ENCODE results near the gene CCDC102B. TPM values are rescaled to one million over a fixed set of nuclear protein-coding genes. Genes with fewer than 3 reads are reported as not detected.

Gene CCDC102B
- total RNA-seq, 2 donors from 2014 or later, result 4.9 to 5.0 TPM

GRCh38 chr18:69008538-69008937 is 210.7 kb downstream of the CCDC102B start:
- Histone ChIP-seq H3K36me3 (ENCODE audit: control insufficient read depth, insufficient read depth, low read length) (no peaks in the 10 kb centered on the region), H3K4me3 (ENCODE audit: low read length) (no peak overlapping the region), H3K4me1 (ENCODE audit: control insufficient read depth, insufficient read depth, low read length) (no peaks in the 10 kb centered on the region), H3K9ac (ENCODE audit: extremely low read depth, low read length, poor library complexity, severe bottlenecking) (no peak overlapping the region), H3K27ac (ENCODE audit: low read depth, low read length) (no peak overlapping the region), H3K9me3 (ENCODE audit: control insufficient read depth, low read length) (no peaks in the 10 kb centered on the region), H3K27me3 (ENCODE audit: control insufficient read depth, insufficient read depth, low read length, poor library complexity, severe bottlenecking) (no peaks in the 10 kb centered on the region)
- Mint-ChIP-seq H3K27me3 (ENCODE audit: insufficient read depth) (no peaks in the 10 kb centered on the region), H3K4me1 (peaks cover 2% of the 10 kb centered on the region), H3K4me3 (no peak overlapping the region), H3K36me3 (ENCODE audit: low read depth) (no peaks in the 10 kb centered on the region), H3K9me3 (no peaks in the 10 kb centered on the region), H3K27ac (no peak overlapping the region)
- no peak for TF ChIP-seq CTCF (conservative IDR thresholded peaks at IDR 0.05)
- DNase-seq, result no peak
- 96 to 100% methylated on average over 1 to 5 of the region's 5 CpGs for WGBS, 2 experiments (ENCODE audit: insufficient coverage in 1 of 2, insufficient read length in 1 of 2)

DNA sequence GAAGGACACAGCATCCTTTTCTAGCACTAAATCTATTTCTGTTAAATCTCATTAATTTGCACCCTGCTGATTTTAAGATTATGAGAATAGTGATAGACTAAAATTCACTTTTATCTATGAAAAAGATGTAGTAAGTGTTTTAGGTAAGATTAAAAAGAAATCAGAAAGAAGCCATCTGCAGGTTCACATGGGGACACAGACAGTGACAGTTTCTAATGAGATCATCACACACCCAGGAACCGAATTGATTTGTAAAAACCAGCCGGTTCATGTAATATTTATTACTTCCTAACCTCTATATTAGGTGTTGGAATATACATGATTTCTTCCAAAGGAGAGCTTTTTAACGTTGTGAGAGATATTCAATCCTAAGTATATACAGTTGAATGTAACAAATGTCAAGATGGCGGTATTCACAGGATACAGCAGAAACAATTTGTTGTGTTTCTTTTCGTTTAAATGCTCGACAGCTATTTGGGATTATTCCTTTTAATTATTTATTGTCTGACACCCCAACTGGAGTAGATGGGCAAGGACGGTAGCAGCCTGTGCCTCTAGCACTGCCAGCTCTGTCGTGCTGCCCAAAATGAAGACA is 223.4 kb downstream of the CCDC102B start:
- H3K27ac ChIP-seq (ENCODE audit: low read depth, low read length), result no peak overlapping the region
- H3K4me1 Mint-ChIP-seq, result peaks cover 14% of the 10 kb centered on the region
- no peak for DNase-seq
- H3K36me3 Mint-ChIP-seq (ENCODE audit: low read depth), result no peaks in the 10 kb centered on the region
- 85 to 95% methylated on average over 4 to 7 of the region's 8 CpGs for WGBS, 2 experiments (ENCODE audit: insufficient coverage in 1 of 2, insufficient read length in 1 of 2)
- no peak overlapping the region for H3K4me3 ChIP-seq (ENCODE audit: low read length)
- no peaks in the 10 kb centered on the region for H3K27me3 Mint-ChIP-seq (ENCODE audit: insufficient read depth)
- H3K9ac ChIP-seq (ENCODE audit: extremely low read depth, low read length, poor library complexity, severe bottlenecking), result no peak overlapping the region
- no peaks in the 10 kb centered on the region for H3K27me3 ChIP-seq (ENCODE audit: control insufficient read depth, insufficient read depth, low read length, poor library complexity, severe bottlenecking)
- peak overlapping the region; percentile 6 for H3K27ac Mint-ChIP-seq
- H3K9me3 Mint-ChIP-seq, result no peaks in the 10 kb centered on the region
- no peaks in the 10 kb centered on the region for H3K36me3 ChIP-seq (ENCODE audit: control insufficient read depth, insufficient read depth, low read length)
- no peak for TF ChIP-seq CTCF (conservative IDR thresholded peaks at IDR 0.05)
- no peak overlapping the region for H3K4me3 Mint-ChIP-seq
- H3K4me1 ChIP-seq (ENCODE audit: control insufficient read depth, insufficient read depth, low read length), result peaks cover 5% of the 10 kb centered on the region
- H3K9me3 ChIP-seq (ENCODE audit: control insufficient read depth, low read length), result no peaks in the 10 kb centered on the region

GRCh38 chr18:69022426-69022825 is 224.5 kb downstream of the CCDC102B start:
- Mint-ChIP-seq H3K27ac (no peak overlapping the region), H3K36me3 (ENCODE audit: low read depth) (no peaks in the 10 kb centered on the region), H3K4me1 (peaks cover 14% of the 10 kb centered on the region), H3K4me3 (no peak overlapping the region), H3K9me3 (no peaks in the 10 kb centered on the region), H3K27me3 (ENCODE audit: insufficient read depth) (no peaks in the 10 kb centered on the region)
- Histone ChIP-seq H3K27me3 (ENCODE audit: control insufficient read depth, insufficient read depth, low read length, poor library complexity, severe bottlenecking) (no peaks in the 10 kb centered on the region), H3K36me3 (ENCODE audit: control insufficient read depth, insufficient read depth, low read length) (no peaks in the 10 kb centered on the region), H3K4me1 (ENCODE audit: control insufficient read depth, insufficient read depth, low read length) (peaks cover 5% of the 10 kb centered on the region), H3K27ac (ENCODE audit: low read depth, low read length) (no peak overlapping the region), H3K9me3 (ENCODE audit: control insufficient read depth, low read length) (no peaks in the 10 kb centered on the region), H3K9ac (ENCODE audit: extremely low read depth, low read length, poor library complexity, severe bottlenecking) (no peak overlapping the region), H3K4me3 (ENCODE audit: low read length) (no peak overlapping the region)
- no peak for DNase-seq
- no peak for TF ChIP-seq CTCF (conservative IDR thresholded peaks at IDR 0.05)
- WGBS, 2 experiments (ENCODE audit: insufficient coverage in 1 of 2, insufficient read length in 1 of 2), result no CpG with 5 or more reads among the region's 1 CpG

All from endodermal cell (in vitro differentiated cells).